Peyer's patch (tissue), 4 donors: ENCODE data around the gene TSPAN15.

Experiments used
- CTCF ChIP-seq, 6 experiments: fragments of 450-650 bp in 4 of 6; fragments of 200-600 bp in 2 of 6; sonication (generic) in 1 of 6; IDR thresholded peaks; one replicate each; pipeline ENCODE4 v1.5.1; 2017 to 2019; ENCODE audit warnings: antibody characterized with exemption in 6 of 6, mild to moderate bottlenecking in 3 of 6, moderate library complexity in 1 of 6
- POLR2A ChIP-seq, 2 donors: fragments of 450-650 bp; IDR thresholded peaks; one replicate each; pipeline ENCODE4 v1.5.1; 2017; ENCODE audit warnings: antibody characterized with exemption in 2 of 2, mild to moderate bottlenecking in 2 of 2, moderate library complexity in 2 of 2

- TF ChIP-seq CTCF (IDR thresholded peaks at IDR 0.05), result no peak
- no peak for TF ChIP-seq POLR2A (IDR thresholded peaks at IDR 0.05)
These were observed 65.5 kb downstream of the TSPAN15 start for GRCh38 chr10:69516796-69517195.
